Adrenal gland (tissue), 12 donors: ENCODE data around the gene MAP3K2. TPM values are rescaled to one million over a fixed set of nuclear protein-coding genes. Genes with fewer than 3 reads are reported as not detected.

ENCODE experiments used
- DNase-seq, 7 donors: peaks; one replicate each; pipeline ENCODE4 v3.0.0-alpha.2; 2019 to 2020
- H3K27ac ChIP-seq, 5 donors: fragments of 200-600 bp; sonication (generic) in 4 of 5; 1 replicate in 3 of 5; 2 replicates in 2 of 5; pipeline versions ENCODE4 v1.5.1 to v1.8.0; 2016 to 2020; ENCODE audit warnings: mild to moderate bottlenecking in 1 of 5
- H3K27me3 ChIP-seq: fragments of 200-600 bp; 2 replicates; pipeline ENCODE4 v1.8.0; 2021
- H3K36me3 ChIP-seq, 2 donors: fragments of 200-600 bp; replicated peaks in 1 of 2; 1 replicate in 1 of 2; 2 replicates in 1 of 2; pipeline versions ENCODE4 v1.5.1 to v1.8.0; 2018 to 2022
- H3K4me1 ChIP-seq, 2 donors: fragments of 200-600 bp; replicated peaks in 1 of 2; 1 replicate in 1 of 2; 2 replicates in 1 of 2; pipeline versions ENCODE4 v1.5.1 to v1.8.0; 2018 to 2021
- H3K4me3 ChIP-seq, 4 donors: fragments of 200-600 bp; sonication (generic) in 3 of 4; one replicate each; pipeline ENCODE4 v1.5.1; 2016 to 2018
- H3K9me3 ChIP-seq, 3 donors: fragments of 200-600 bp; sonication (generic) in 1 of 3; replicated peaks in 1 of 3; 1 replicate in 2 of 3; 2 replicates in 1 of 3; pipeline versions ENCODE4 v1.5.1 to v1.8.0; 2016 to 2021
- POLR2A ChIP-seq, 2 donors: fragments of 450-650 bp; IDR thresholded peaks; one replicate each; pipeline ENCODE4 v1.6.1; 2017; ENCODE audit warnings: antibody characterized with exemption in 2 of 2, mild to moderate bottlenecking in 2 of 2, moderate library complexity in 1 of 2
- WGBS, 4 donors: extraction: QIAGEN DNeasy Blood & Tissue Kit in 2 of 4; methylation state at CpG; one replicate each; pipeline versions ENCODE4 v1.1.5 to v1.1.7; 2013 to 2017; 5-methylcytosine and 5-hydroxymethylcytosine counted together
- intact Hi-C, 2 donors: fragments of 100-400 bp; cut with DNase I; formaldehyde crosslinking; loops; one replicate each; pipeline versions ENCODE4 v1.14.1 to v1.15.0; 2022 to 2023
- polyA plus RNA-seq, 3 donors: library from polyadenylated mRNA; stranded (reverse); fragments of 200-250 nt in 2 of 3; fragments of 350-450 nt in 1 of 3; fragmentation: Illumina TruSeq in 1 of 3; extraction: RNeasy Lipid Tissue Mini Kit (QIAGEN cat#74804) in 1 of 3; gene quantifications; one replicate each; pipeline ENCODE4 v1.2.3, GENCODE V29; 2013 to 2014
- total RNA-seq, 9 donors: library from RNA; depleted of rRNA in 4 of 9; stranded (reverse); fragments of >200 nt in 4 of 9; fragments of 120-200 nt in 1 of 9; fragmentation: NEBNext Ultra II Directional in 1 of 9; extraction: Animal tissue kit (Norgen Biotek cat#: 25700) in 1 of 9; gene quantifications; one replicate each; pipeline versions ENCODE4 v1.1.0 to v1.2.4, GENCODE V29; 2013 to 2023
- TF ChIP-seq, protein P1 (sequence below), 6 experiments: fragments of 450-650 bp in 4 of 6; fragments of 200-600 bp in 2 of 6; sonication (generic) in 1 of 6; IDR thresholded peaks; 1 replicate in 5 of 6; 2 replicates in 1 of 6; pipeline versions ENCODE4 v1.5.1 to v1.8.0; 2016 to 2021; ENCODE audit warnings: antibody characterized with exemption in 6 of 6, mild to moderate bottlenecking in 2 of 6, moderate library complexity in 1 of 6
- donor health status: healthy with polysubstance abuse.
- donor health status: Bipolar disorder and iron deficiency.
- donor health status: DM: yes; HTN: yes; CAD: no.
- donor health status: DM: no; HTN: no; CAD: no.
- donor health status: DM: no; HTN: no; CAD: no.
- donor health status: DM: yes; HTN: yes; CAD: no.

The MAP3K2 gene
- total and polyA plus RNA-seq, 12 donors, result 4.2 to 91.6 (median 49.2) TPM

GRCh38 chr2:127386764-127387654, 766 bp downstream of the MAP3K2 start:
- H3K4me1 ChIP-seq, result peaks cover 6 to 28% of the 10 kb centered on the region in 2 donors
- DNase-seq, result peak; percentile 80 to 93 (median 82)

DNA sequence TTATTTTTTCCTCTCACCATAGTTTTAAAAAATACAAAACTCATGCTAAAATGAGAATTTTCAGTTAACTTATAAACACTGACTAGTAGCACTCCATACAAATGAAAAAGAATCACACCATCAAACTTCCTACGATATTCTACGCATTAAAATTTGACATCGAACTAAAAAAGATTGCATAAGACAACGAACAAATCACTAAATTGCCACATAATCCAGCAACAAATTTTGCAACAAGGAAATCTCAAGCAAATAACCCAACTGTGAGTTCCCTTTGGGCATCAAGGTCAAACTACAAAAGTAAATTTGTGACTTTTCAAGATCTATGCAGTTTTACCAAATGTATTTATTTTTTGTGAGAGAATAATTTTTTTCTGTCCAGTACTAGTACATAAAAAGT, 1.5 kb downstream of the MAP3K2 start:
- Histone ChIP-seq H3K27ac (peak overlapping the region; percentile 99 to 100 (median 100)), H3K4me3 (peak overlapping the region in 1 of 4 donors; percentile 98), H3K9me3 (no peaks in the 10 kb centered on the region), H3K27me3 (no peaks in the 10 kb centered on the region), H3K36me3 (no peaks in the 10 kb centered on the region), H3K4me1 (peaks cover 6 to 32% of the 10 kb centered on the region in 2 donors)
- intact Hi-C loops, result no loop called here
- TF ChIP-seq, protein P1, sequence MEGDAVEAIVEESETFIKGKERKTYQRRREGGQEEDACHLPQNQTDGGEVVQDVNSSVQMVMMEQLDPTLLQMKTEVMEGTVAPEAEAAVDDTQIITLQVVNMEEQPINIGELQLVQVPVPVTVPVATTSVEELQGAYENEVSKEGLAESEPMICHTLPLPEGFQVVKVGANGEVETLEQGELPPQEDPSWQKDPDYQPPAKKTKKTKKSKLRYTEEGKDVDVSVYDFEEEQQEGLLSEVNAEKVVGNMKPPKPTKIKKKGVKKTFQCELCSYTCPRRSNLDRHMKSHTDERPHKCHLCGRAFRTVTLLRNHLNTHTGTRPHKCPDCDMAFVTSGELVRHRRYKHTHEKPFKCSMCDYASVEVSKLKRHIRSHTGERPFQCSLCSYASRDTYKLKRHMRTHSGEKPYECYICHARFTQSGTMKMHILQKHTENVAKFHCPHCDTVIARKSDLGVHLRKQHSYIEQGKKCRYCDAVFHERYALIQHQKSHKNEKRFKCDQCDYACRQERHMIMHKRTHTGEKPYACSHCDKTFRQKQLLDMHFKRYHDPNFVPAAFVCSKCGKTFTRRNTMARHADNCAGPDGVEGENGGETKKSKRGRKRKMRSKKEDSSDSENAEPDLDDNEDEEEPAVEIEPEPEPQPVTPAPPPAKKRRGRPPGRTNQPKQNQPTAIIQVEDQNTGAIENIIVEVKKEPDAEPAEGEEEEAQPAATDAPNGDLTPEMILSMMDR (IDR thresholded peaks at IDR 0.05), result peak in 1 of 6 experiments; percentile 11
- TF ChIP-seq POLR2A (IDR thresholded peaks at IDR 0.05), result no peak
- WGBS, 4 donors, result 33 to 47% (median 38%) methylated on average over 4 of the region's 4 CpGs
- no peak for DNase-seq

More at GRCh38 chr2:127386764-127387654, 766 bp downstream of the MAP3K2 start:
- Histone ChIP-seq H3K9me3 (no peaks in the 10 kb centered on the region), H3K27ac (peak overlapping the region; percentile 99 to 100 (median 100)), H3K4me3 (peak overlapping the region; percentile 58 to 98 (median 73)), H3K36me3 (no peaks in the 10 kb centered on the region), H3K27me3 (no peaks in the 10 kb centered on the region)
- TF ChIP-seq POLR2A (IDR thresholded peaks at IDR 0.05), result no peak
- TF ChIP-seq, protein P1 (IDR thresholded peaks at IDR 0.05), result no peak
- intact Hi-C loops, result no loop called here
- 0 to 2% (median 1%) methylated on average over 8 to 50 of the region's 58 CpGs for WGBS, 4 donors

- Histone ChIP-seq H3K9me3 (no peaks in the 10 kb centered on the region), H3K27ac (no peak overlapping the region), H3K4me3 (no peak overlapping the region), H3K36me3 (no peaks in the 10 kb centered on the region), H3K27me3 (no peaks in the 10 kb centered on the region), H3K4me1 (peaks cover 6 to 35% of the 10 kb centered on the region in 2 donors)
- 91 to 98% (median 94%) methylated on average over 6 of the region's 6 CpGs for WGBS, 4 donors
- DNase-seq, result no peak
- intact Hi-C loops, result no loop called here
- TF ChIP-seq, protein P1 (IDR thresholded peaks at IDR 0.05), result no peak
- TF ChIP-seq POLR2A (IDR thresholded peaks at IDR 0.05), result no peak
Observed at GRCh38 chr2:127384529-127384928, 3.2 kb downstream of the MAP3K2 start.

DNA sequence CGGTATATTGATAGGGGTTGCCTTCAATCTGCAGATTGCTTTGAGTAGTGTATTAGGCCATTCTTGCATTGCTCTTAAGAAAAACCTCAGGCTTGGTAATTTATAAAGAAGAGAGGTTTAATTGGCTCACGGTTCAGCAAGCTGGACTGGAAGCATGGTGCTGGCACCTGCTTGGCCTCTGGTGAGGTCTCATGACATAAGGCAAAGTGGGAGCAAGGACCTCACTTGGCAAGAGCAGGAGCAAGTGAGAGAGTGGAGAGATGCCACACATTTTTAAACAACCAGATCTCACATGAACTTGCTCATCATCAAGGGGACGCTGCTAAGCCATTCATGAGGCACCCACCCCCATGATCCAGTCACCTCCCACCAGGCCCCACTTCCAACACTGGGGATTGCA, 4.9 kb downstream of the MAP3K2 start:
- DNase-seq, result peak in 1 of 7 donors; percentile 30
- H3K4me3 ChIP-seq, result no peak overlapping the region
- peaks cover 0 to 43% of the 10 kb centered on the region in 2 donors for H3K4me1 ChIP-seq
- TF ChIP-seq, protein P1 (IDR thresholded peaks at IDR 0.05), result no peak
- TF ChIP-seq POLR2A (IDR thresholded peaks at IDR 0.05), result no peak
- no peak overlapping the region for H3K27ac ChIP-seq
- H3K36me3 ChIP-seq, result no peaks in the 10 kb centered on the region
- no peaks in the 10 kb centered on the region for H3K27me3 ChIP-seq
- WGBS, 4 donors, result 79 to 85% (median 81%) methylated on average over 3 of the region's 3 CpGs
- no peaks in the 10 kb centered on the region for H3K9me3 ChIP-seq
- intact Hi-C loops, result no loop called here
